ENCODE results near the gene SIGLEC7.

The SIGLEC7 gene

DNA sequence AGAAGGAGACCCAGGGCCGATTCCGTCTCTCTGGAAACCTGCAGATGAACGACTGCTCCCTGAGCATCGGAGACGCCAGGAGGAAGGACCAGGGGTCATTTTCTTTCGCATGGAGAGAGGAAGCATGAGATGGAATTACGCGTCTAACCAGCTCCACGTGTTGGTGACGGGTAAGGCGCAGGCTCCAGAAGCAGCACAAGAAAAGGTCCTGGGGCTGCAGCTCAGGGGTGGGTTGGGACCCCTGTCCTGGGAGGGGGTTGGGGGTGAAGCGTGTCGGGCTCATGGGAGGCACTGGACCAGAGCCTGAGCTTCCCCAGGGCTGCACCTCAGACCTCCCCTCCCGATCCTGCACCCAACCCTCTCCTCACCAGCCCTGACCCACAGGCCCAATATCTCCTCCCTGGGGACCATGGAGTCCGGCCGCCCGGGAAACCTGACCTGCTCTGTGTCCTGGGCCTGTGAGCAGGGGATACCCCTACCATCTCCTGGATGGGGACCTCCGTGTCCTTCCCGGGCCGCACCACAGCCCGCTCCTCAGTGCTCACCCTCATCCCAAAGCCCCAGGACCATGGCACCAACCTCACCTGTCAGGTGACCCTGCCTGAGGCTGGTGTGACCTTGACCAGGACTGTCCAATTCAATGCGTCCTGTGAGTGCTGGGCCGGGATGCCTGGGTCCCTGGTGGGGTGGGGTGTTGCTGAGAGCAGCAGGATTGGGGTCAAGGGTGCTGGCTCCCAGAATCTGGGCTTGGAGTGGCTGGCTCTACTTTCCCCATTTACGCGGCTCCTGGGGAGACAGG is 43.2 kb downstream of the SIGLEC7 start:
- ATAC-seq, result no peak
- TF ChIP-seq ISL1 (CRISPR knock-in tag; IDR thresholded peaks at IDR 0.05) (no peak), ZFP30 (CRISPR knock-in tag; IDR thresholded peaks at IDR 0.05) (no peak), ZNF565 (CRISPR knock-in tag; conservative IDR thresholded peaks at IDR 0.05; ENCODE audit: low read depth) (no peak), ESRRG (CRISPR knock-in tag; IDR thresholded peaks at IDR 0.05) (no peak), CREB5 (CRISPR knock-in tag; IDR thresholded peaks at IDR 0.05; ENCODE audit: low read depth) (no peak), ZNF8 (CRISPR knock-in tag; IDR thresholded peaks at IDR 0.05) (no peak), RARB (CRISPR knock-in tag; IDR thresholded peaks at IDR 0.05) (no peak), TOX (CRISPR knock-in tag; IDR thresholded peaks at IDR 0.05; ENCODE audit: borderline replicate concordance) (no peak), BACH2 (CRISPR knock-in tag; IDR thresholded peaks at IDR 0.05; ENCODE audit: borderline replicate concordance) (no peak), CSDC2 (CRISPR knock-in tag; IDR thresholded peaks at IDR 0.05) (no peak), OSR1 (CRISPR knock-in tag; IDR thresholded peaks at IDR 0.05) (no peak), SNAI2 (CRISPR knock-in tag; IDR thresholded peaks at IDR 0.05) (no peak), ZNF70 (CRISPR knock-in tag; IDR thresholded peaks at IDR 0.05) (no peak), TCF4 (CRISPR knock-in tag; IDR thresholded peaks at IDR 0.05; ENCODE audit: borderline replicate concordance) (no peak), ZC3H10 (CRISPR knock-in tag; IDR thresholded peaks at IDR 0.05) (no peak), GLIS3 (CRISPR knock-in tag; IDR thresholded peaks at IDR 0.05) (no peak), PPARA (CRISPR knock-in tag; IDR thresholded peaks at IDR 0.05; ENCODE audit: borderline replicate concordance) (no peak)
- TF ChIP-seq, protein P1, sequence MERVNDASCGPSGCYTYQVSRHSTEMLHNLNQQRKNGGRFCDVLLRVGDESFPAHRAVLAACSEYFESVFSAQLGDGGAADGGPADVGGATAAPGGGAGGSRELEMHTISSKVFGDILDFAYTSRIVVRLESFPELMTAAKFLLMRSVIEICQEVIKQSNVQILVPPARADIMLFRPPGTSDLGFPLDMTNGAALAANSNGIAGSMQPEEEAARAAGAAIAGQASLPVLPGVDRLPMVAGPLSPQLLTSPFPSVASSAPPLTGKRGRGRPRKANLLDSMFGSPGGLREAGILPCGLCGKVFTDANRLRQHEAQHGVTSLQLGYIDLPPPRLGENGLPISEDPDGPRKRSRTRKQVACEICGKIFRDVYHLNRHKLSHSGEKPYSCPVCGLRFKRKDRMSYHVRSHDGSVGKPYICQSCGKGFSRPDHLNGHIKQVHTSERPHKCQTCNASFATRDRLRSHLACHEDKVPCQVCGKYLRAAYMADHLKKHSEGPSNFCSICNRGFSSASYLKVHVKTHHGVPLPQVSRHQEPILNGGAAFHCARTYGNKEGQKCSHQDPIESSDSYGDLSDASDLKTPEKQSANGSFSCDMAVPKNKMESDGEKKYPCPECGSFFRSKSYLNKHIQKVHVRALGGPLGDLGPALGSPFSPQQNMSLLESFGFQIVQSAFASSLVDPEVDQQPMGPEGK (CRISPR knock-in tag; IDR thresholded peaks at IDR 0.05; ENCODE audit: borderline replicate concordance), result no peak
- TF ChIP-seq, protein P2, sequence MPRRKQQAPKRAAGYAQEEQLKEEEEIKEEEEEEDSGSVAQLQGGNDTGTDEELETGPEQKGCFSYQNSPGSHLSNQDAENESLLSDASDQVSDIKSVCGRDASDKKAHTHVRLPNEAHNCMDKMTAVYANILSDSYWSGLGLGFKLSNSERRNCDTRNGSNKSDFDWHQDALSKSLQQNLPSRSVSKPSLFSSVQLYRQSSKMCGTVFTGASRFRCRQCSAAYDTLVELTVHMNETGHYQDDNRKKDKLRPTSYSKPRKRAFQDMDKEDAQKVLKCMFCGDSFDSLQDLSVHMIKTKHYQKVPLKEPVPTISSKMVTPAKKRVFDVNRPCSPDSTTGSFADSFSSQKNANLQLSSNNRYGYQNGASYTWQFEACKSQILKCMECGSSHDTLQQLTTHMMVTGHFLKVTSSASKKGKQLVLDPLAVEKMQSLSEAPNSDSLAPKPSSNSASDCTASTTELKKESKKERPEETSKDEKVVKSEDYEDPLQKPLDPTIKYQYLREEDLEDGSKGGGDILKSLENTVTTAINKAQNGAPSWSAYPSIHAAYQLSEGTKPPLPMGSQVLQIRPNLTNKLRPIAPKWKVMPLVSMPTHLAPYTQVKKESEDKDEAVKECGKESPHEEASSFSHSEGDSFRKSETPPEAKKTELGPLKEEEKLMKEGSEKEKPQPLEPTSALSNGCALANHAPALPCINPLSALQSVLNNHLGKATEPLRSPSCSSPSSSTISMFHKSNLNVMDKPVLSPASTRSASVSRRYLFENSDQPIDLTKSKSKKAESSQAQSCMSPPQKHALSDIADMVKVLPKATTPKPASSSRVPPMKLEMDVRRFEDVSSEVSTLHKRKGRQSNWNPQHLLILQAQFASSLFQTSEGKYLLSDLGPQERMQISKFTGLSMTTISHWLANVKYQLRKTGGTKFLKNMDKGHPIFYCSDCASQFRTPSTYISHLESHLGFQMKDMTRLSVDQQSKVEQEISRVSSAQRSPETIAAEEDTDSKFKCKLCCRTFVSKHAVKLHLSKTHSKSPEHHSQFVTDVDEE (CRISPR knock-in tag; IDR thresholded peaks at IDR 0.05), result no peak

DNA sequence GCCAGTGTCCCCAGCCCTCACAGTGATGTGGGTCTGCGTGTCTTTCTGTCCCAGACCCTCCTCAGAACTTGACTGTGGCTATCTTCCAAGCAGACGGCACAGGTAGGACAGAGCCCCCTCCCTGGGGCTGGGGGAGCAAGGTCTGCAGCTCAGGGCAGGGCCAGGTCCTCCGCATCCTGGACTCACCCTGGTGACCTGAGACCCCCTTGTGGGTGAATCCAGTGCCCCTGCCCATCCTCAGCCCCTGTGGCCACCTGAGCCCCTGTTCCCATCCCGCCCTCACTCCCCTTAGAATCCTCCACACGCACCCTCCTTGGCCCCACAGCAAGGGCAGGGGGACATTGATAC is 43.7 kb downstream of the SIGLEC7 start:
- no peak for ATAC-seq
- TF ChIP-seq CSRNP3 (CRISPR knock-in tag; IDR thresholded peaks at IDR 0.05), result no peak
- TF ChIP-seq CSDC2 (CRISPR knock-in tag; IDR thresholded peaks at IDR 0.05), result no peak
- no peak for TF ChIP-seq RARB (CRISPR knock-in tag; IDR thresholded peaks at IDR 0.05)
- no peak for TF ChIP-seq PPARA (CRISPR knock-in tag; IDR thresholded peaks at IDR 0.05; ENCODE audit: borderline replicate concordance)
- TF ChIP-seq, protein P3, sequence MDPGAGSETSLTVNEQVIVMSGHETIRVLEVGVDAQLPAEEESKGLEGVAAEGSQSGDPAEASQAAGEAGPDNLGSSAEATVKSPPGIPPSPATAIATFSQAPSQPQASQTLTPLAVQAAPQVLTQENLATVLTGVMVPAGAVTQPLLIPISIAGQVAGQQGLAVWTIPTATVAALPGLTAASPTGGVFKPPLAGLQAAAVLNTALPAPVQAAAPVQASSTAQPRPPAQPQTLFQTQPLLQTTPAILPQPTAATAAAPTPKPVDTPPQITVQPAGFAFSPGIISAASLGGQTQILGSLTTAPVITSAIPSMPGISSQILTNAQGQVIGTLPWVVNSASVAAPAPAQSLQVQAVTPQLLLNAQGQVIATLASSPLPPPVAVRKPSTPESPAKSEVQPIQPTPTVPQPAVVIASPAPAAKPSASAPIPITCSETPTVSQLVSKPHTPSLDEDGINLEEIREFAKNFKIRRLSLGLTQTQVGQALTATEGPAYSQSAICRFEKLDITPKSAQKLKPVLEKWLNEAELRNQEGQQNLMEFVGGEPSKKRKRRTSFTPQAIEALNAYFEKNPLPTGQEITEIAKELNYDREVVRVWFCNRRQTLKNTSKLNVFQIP (CRISPR knock-in tag; IDR thresholded peaks at IDR 0.05; ENCODE audit: borderline replicate concordance, low read depth), result no peak
- TF ChIP-seq ISL1 (CRISPR knock-in tag; IDR thresholded peaks at IDR 0.05), result no peak
- TF ChIP-seq ESRRG (CRISPR knock-in tag; IDR thresholded peaks at IDR 0.05), result no peak
- no peak for TF ChIP-seq ZC3H10 (CRISPR knock-in tag; IDR thresholded peaks at IDR 0.05)
- TF ChIP-seq ZFP30 (CRISPR knock-in tag; IDR thresholded peaks at IDR 0.05), result no peak
- TF ChIP-seq ZFP3 (CRISPR knock-in tag; IDR thresholded peaks at IDR 0.05), result no peak
- TF ChIP-seq SNAI2 (CRISPR knock-in tag; IDR thresholded peaks at IDR 0.05), result no peak
- no peak for TF ChIP-seq OSR1 (CRISPR knock-in tag; IDR thresholded peaks at IDR 0.05)
- no peak for TF ChIP-seq ZNF70 (CRISPR knock-in tag; IDR thresholded peaks at IDR 0.05)
- no peak for TF ChIP-seq GLIS3 (CRISPR knock-in tag; IDR thresholded peaks at IDR 0.05)
- TF ChIP-seq TCF4 (CRISPR knock-in tag; IDR thresholded peaks at IDR 0.05; ENCODE audit: borderline replicate concordance), result no peak
- TF ChIP-seq, protein P1 (CRISPR knock-in tag; IDR thresholded peaks at IDR 0.05; ENCODE audit: borderline replicate concordance), result no peak
- no peak for TF ChIP-seq TOX (CRISPR knock-in tag; IDR thresholded peaks at IDR 0.05; ENCODE audit: borderline replicate concordance)
- no peak for TF ChIP-seq CREB5 (CRISPR knock-in tag; IDR thresholded peaks at IDR 0.05; ENCODE audit: low read depth)
- no peak for TF ChIP-seq BACH2 (CRISPR knock-in tag; IDR thresholded peaks at IDR 0.05; ENCODE audit: borderline replicate concordance)
- TF ChIP-seq ARNTL (CRISPR knock-in tag; IDR thresholded peaks at IDR 0.05; ENCODE audit: borderline replicate concordance, low read depth), result no peak

Data from SK-N-SH treated with all-trans-retinoic acid at 6 μM for 48 hours (cell line).